A673 (cell line): ENCODE results near the gene MED14. TPM values are rescaled to one million over a fixed set of nuclear protein-coding genes. Genes with fewer than 3 reads are reported as not detected.
A peak's percentile ranks its signal among the peaks of the same experiment; 100 is the strongest.

ENCODE experiments used
- BruUV-seq: library from RNA; stranded (reverse); fragments of 400-500 nt; replicated peaks from 2 replicates; lab custom pipeline; 2021; lab: Mats Ljungman, UMichigan
- CTCF ChIA-PET: fragments of 300-600 bp; sonication (Branson Sonifier 250); formaldehyde crosslinking; loops from one replicate; lab custom pipeline; 2022; ENCODE audit warnings: antibody characterized with exemption; lab: Charles Lee
- POLR2A ChIA-PET: fragments of 300-600 bp; sonication (Branson Sonifier 250); formaldehyde crosslinking; loops from one replicate; lab custom pipeline; 2022; ENCODE audit warnings: antibody characterized with exemption; ENCODE audit not compliant: low non-redundant PET; lab: Charles Lee
- DNase-seq: peaks from one replicate; pipeline ENCODE4 v3.0.0-alpha.2; 2015; ENCODE audit warnings: low spot score
- H3K27ac ChIP-seq: fragments of 200-600 bp; sonication (generic); 2 replicates; pipeline ENCODE4 v1.5.1; 2016; ENCODE audit warnings: mixed run types, low read depth, mild to moderate bottlenecking, mixed read lengths, antibody characterized with exemption, low read length; ENCODE audit not compliant: poor library complexity, severe bottlenecking
- H3K27me3 ChIP-seq: fragments of 200-600 bp; sonication (generic); replicated peaks from 2 replicates; pipeline ENCODE4 v1.6.1; 2017; ENCODE audit warnings: mixed run types, low read depth, mild to moderate bottlenecking, mixed read lengths, antibody characterized with exemption, low read length; ENCODE audit not compliant: insufficient read depth, poor library complexity
- H3K36me3 ChIP-seq: fragments of 200-600 bp; sonication (generic); 2 replicates; pipeline ENCODE4 v1.6.1; 2016; ENCODE audit warnings: mixed run types, mild to moderate bottlenecking, mixed read lengths, antibody characterized with exemption, low read length; ENCODE audit not compliant: insufficient read depth, poor library complexity, severe bottlenecking
- H3K4me1 ChIP-seq: fragments of 200-600 bp; sonication (generic); 2 replicates; pipeline ENCODE4 v1.6.1; 2017; ENCODE audit warnings: mixed run types, mild to moderate bottlenecking, mixed read lengths, antibody characterized with exemption, low read length; ENCODE audit not compliant: insufficient read depth, poor library complexity, severe bottlenecking
- H3K4me3 ChIP-seq: fragments of 200-600 bp; sonication (generic); 2 replicates; pipeline ENCODE4 v1.5.1; 2016; ENCODE audit warnings: low read depth, mixed run types, mild to moderate bottlenecking, mixed read lengths, low read length; ENCODE audit not compliant: poor library complexity, severe bottlenecking
- H3K9me3 ChIP-seq: fragments of 200-600 bp; sonication (generic); 2 replicates; pipeline ENCODE4 v1.6.1; 2016; ENCODE audit warnings: mixed run types, low read depth, mild to moderate bottlenecking, mixed read lengths, antibody characterized with exemption, low read length; ENCODE audit not compliant: poor library complexity, severe bottlenecking
- CTCF ChIP-seq: fragments of 300-800, 200-600 bp; sonication (generic); conservative IDR thresholded peaks from 2 replicates; pipeline ENCODE4 v1.5.1; 2017; ENCODE audit warnings: low read depth, mild to moderate bottlenecking, antibody characterized with exemption, low read length, moderate library complexity, mixed read lengths
- EZH2 ChIP-seq: fragments of 200-600 bp; sonication (generic); IDR thresholded peaks from 2 replicates; pipeline ENCODE4 v1.6.1; 2017; ENCODE audit warnings: borderline replicate concordance, low read depth, mild to moderate bottlenecking, mixed read lengths, antibody characterized with exemption, low read length; ENCODE audit not compliant: poor library complexity, severe bottlenecking
- intact Hi-C: fragments of 100-400 bp; cut with micrococcal nuclease; formaldehyde crosslinking; loops from one replicate; pipeline ENCODE4 v1.10.0; 2022; ENCODE audit not compliant: unreplicated experiment
- total RNA-seq: library from RNA; stranded (reverse); gene quantifications from 2 replicates; pipeline ENCODE4 v1.2.3, GENCODE V29; 2021

The MED14 gene
- total RNA-seq, 1 experiment from 2014 or later, result 59.1 TPM

GRCh38 chrX:40719731-40720130 is 15.6 kb downstream of the MED14 start:
- Histone ChIP-seq H3K4me3 (no peak overlapping the region), H3K27ac (no peak overlapping the region), H3K27me3 (no peaks in the 10 kb centered on the region), H3K4me1 (no peaks in the 10 kb centered on the region), H3K36me3 (no peaks in the 10 kb centered on the region), H3K9me3 (no peaks in the 10 kb centered on the region)
- intact Hi-C loops, result no loop called here
- no TSS peak for BruUV-seq
- POLR2A ChIA-PET, result no interaction called here
- CTCF ChIA-PET, result no interaction called here
- DNase-seq, result no peak
- no peak for TF ChIP-seq CTCF
- TF ChIP-seq EZH2, result no peak

GRCh38 chrX:40719218-40719617 is 16.1 kb downstream of the MED14 start:
- H3K4me3 ChIP-seq, result no peak overlapping the region
- no peaks in the 10 kb centered on the region for H3K9me3 ChIP-seq
- ChIA-PET POLR2A (no interaction called here), CTCF (no interaction called here)
- peak; percentile 1 for DNase-seq
- no peaks in the 10 kb centered on the region for H3K36me3 ChIP-seq
- H3K27ac ChIP-seq, result no peak overlapping the region
- no peaks in the 10 kb centered on the region for H3K27me3 ChIP-seq
- BruUV-seq, result no TSS peak
- TF ChIP-seq EZH2, result no peak
- TF ChIP-seq CTCF, result no peak
- intact Hi-C loops, result no loop called here
- no peaks in the 10 kb centered on the region for H3K4me1 ChIP-seq

- Histone ChIP-seq H3K27ac (no peak overlapping the region), H3K36me3 (peaks cover 36% of the 10 kb centered on the region), H3K27me3 (no peaks in the 10 kb centered on the region), H3K4me3 (no peak overlapping the region), H3K4me1 (no peaks in the 10 kb centered on the region), H3K9me3 (no peaks in the 10 kb centered on the region)
- DNase-seq, result no peak
- BruUV-seq, result no TSS peak
- TF ChIP-seq EZH2 (no peak), CTCF (no peak)
- ChIA-PET POLR2A (no interaction called here), CTCF (no interaction called here)
- intact Hi-C loops, result no loop called here
Observed at GRCh38 chrX:40709395-40709794, 25.9 kb downstream of the MED14 start.
